Chondrocyte (in vitro differentiated cells): ENCODE results near the gene PAM. TPM values are rescaled to one million over a fixed set of nuclear protein-coding genes. Genes with fewer than 3 reads are reported as not detected.

Experiments used
- DNase-seq: peaks from one replicate; pipeline ENCODE4 v3.0.0; 2021; ENCODE audit warnings: mixed read lengths, low spot score
- H3K27ac Mint-ChIP-seq: one replicate; pipeline ENCODE4 v1.8.0; 2021; ENCODE audit warnings: mild to moderate bottlenecking, moderate library complexity, mixed read lengths; ENCODE audit not compliant: unreplicated experiment
- H3K27me3 Mint-ChIP-seq: 2 replicates; pipeline ENCODE4 v1.8.0; 2021; ENCODE audit warnings: low read depth, mixed read lengths
- H3K36me3 Mint-ChIP-seq: 2 replicates; pipeline ENCODE4 v1.8.0; 2021; ENCODE audit warnings: low read depth, mixed read lengths
- H3K4me1 Mint-ChIP-seq: 2 replicates; pipeline ENCODE4 v1.8.0; 2021; ENCODE audit warnings: low read depth, mild to moderate bottlenecking, mixed read lengths
- H3K4me3 Mint-ChIP-seq: one replicate; pipeline ENCODE4 v1.8.0; 2021; ENCODE audit warnings: mild to moderate bottlenecking, moderate library complexity, mixed read lengths; ENCODE audit not compliant: unreplicated experiment
- H3K9me3 Mint-ChIP-seq: 2 replicates; pipeline ENCODE4 v1.8.0; 2021; ENCODE audit warnings: low read depth, mixed read lengths
- CTCF ChIP-seq: fragments of 200-600 bp; sonication (generic); IDR thresholded peaks from 2 replicates; pipeline ENCODE4 v1.5.0; 2021; ENCODE audit warnings: antibody characterized with exemption, mild to moderate bottlenecking, moderate library complexity
- total RNA-seq: library from RNA; stranded (reverse); gene quantifications from 3 replicates; pipeline ENCODE4 v1.2.1, GENCODE V29; 2021

Gene PAM
- total RNA-seq, 1 donor from 2014 or later = 293 TPM

DNA sequence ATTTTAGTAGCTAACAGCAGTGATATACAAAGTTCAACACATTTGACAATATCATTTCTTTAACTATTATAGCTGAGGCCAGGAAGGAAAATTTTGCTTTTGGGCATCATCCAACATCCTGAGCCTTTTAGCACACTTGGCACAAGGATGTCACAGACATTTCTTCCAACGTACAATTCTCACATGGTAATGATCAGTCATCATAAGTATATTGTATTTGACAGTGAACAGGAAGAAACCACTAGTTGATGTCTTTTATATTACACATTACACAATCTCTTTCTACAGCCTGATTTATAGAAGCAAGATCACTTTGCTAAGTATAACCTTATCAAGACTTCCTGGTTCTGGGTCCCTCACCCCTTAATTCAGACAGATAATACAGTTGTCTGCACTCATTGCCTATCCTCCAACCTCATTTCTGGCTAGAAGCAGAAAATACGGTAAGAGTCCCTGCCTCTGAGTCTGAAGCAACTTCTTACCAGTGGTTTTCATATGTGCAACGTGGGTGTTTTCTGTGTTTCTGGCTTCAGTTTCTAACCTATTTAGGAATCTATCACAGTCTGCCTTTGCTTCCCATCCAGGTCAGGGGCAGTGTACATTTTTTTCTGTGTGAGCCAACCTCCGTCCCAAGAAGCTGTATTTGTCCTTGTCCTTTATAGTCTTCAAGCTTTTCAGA is 167.8 kb downstream of the PAM start:
- TF ChIP-seq CTCF = no peak
- DNase-seq = no peak
- Mint-ChIP-seq H3K9me3 (no peaks in the 10 kb centered on the region), H3K36me3 (peaks cover 9% of the 10 kb centered on the region), H3K27ac (no peak overlapping the region), H3K4me3 (no peak overlapping the region), H3K27me3 (no peaks in the 10 kb centered on the region), H3K4me1 (peaks cover 20% of the 10 kb centered on the region)

DNA sequence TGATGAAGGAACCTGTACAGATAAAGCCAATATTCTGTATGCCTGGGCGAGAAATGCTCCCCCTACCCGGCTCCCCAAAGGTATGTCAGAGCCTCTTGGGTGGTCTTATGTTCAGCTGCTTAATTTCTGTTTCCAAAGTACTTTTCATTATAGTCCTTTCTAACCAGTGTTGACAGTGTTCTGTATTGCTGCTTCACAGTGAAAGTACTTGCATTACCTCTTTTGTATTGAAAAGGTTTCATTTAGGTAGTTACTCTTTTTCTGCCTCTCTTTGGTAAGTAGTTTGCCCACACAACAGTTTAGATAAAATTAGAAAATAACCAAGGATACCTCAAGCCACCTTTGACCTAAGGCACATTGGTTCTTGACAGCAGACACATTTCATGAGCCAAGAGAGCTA is 169.9 kb downstream of the PAM start:
- H3K36me3 Mint-ChIP-seq = peaks cover 9% of the 10 kb centered on the region
- no peaks in the 10 kb centered on the region for H3K9me3 Mint-ChIP-seq
- TF ChIP-seq CTCF = no peak
- H3K27me3 Mint-ChIP-seq = no peaks in the 10 kb centered on the region
- H3K4me1 Mint-ChIP-seq = peaks cover 20% of the 10 kb centered on the region
- no peak overlapping the region for H3K4me3 Mint-ChIP-seq
- H3K27ac Mint-ChIP-seq = no peak overlapping the region
- DNase-seq = no peak

- no peak for DNase-seq
- no peak overlapping the region for H3K27ac Mint-ChIP-seq
- no peak for TF ChIP-seq CTCF
- H3K36me3 Mint-ChIP-seq = peaks cover 9% of the 10 kb centered on the region
- H3K27me3 Mint-ChIP-seq = no peaks in the 10 kb centered on the region
- no peaks in the 10 kb centered on the region for H3K9me3 Mint-ChIP-seq
- peaks cover 23% of the 10 kb centered on the region for H3K4me1 Mint-ChIP-seq
- H3K4me3 Mint-ChIP-seq = no peak overlapping the region
Measured at GRCh38 chr5:102927007-102927406, 171.9 kb downstream of the PAM start.

DNA sequence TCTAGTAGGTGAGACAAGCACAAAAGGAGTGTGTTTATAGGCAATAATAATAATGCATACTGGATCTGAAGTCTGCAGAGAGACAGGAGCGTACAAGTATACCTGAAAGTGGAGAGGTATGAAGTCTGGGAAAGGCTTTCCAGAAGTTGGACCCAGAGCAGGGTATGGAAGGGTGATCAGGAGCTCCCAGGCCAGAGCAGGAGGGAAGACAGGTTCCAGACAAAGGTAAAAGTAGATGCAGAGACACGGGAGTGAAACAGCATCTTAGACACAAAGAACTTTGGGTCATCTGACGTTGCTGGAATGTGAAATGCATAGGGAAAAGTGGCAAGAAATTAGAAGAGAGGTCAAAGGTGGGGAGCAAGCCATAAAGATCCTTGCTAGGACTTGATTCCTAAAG is 175.1 kb downstream of the PAM start:
- peak overlapping the region; percentile 61 for H3K27ac Mint-ChIP-seq
- peaks cover 14% of the 10 kb centered on the region for H3K36me3 Mint-ChIP-seq
- TF ChIP-seq CTCF = no peak
- H3K27me3 Mint-ChIP-seq = no peaks in the 10 kb centered on the region
- H3K9me3 Mint-ChIP-seq = no peaks in the 10 kb centered on the region
- H3K4me1 Mint-ChIP-seq = peaks cover 15% of the 10 kb centered on the region
- DNase-seq = no peak
- H3K4me3 Mint-ChIP-seq = no peak overlapping the region

GRCh38 chr5:102931085-102931725 is 176.1 kb downstream of the PAM start:
- Mint-ChIP-seq H3K9me3 (no peaks in the 10 kb centered on the region), H3K4me3 (no peak overlapping the region), H3K27ac (peak overlapping the region; percentile 20), H3K36me3 (peaks cover 13% of the 10 kb centered on the region), H3K4me1 (peaks cover 15% of the 10 kb centered on the region), H3K27me3 (no peaks in the 10 kb centered on the region)
- DNase-seq = no peak
- TF ChIP-seq CTCF = no peak
